Upper lobe of left lung (tissue), 4 donors: ENCODE measurements around the gene MLLT6.

Source experiments
- POLR2AphosphoS5 ChIP-seq, 2 donors: sonication (generic); formaldehyde crosslinking; IDR thresholded peaks; one replicate each; pipeline ENCODE4 v1.5.1; 2017; ENCODE audit warnings: antibody characterized with exemption in 2 of 2
- TF ChIP-seq, protein P1 (sequence below), 6 experiments: fragments of 450-650 bp in 4 of 6; fragments of 200-600 bp in 2 of 6; sonication (generic) in 2 of 6; IDR thresholded peaks; one replicate each; pipeline ENCODE4 v1.5.1; 2016 to 2019; ENCODE audit warnings: antibody characterized with exemption in 6 of 6

DNA sequence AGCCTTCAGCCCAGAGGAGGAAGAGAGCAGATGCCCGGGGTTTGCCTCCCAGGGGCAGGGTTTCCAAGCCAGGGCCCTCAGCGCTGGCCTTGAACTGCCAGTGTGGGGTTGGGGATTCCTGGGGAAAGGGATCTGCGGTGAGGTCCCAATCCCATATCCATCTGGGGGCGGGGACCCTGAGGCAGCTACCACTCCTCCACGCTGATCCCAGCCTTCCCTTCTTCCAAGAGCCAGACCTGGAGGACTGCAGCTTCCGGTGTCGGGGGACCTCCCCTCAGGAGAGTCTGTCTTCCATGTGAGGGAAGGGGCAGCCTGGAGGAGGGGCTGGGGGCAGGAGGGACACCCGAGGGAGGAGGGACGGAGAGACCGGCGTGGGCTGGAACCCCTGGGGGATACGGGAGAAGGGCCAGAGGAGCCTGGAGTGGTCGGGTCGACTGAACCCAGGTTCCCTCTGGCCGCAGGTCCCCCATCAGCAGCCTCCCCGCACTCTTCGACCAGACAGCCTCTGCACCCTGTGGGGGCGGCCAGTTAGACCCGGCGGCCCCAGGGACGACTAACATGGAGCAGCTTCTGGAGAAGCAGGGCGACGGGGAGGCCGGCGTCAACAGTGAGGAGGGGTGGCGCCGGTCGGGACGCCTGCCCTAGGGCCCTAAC is 14.3 kb downstream of the MLLT6 start:
- TF ChIP-seq, protein P1, sequence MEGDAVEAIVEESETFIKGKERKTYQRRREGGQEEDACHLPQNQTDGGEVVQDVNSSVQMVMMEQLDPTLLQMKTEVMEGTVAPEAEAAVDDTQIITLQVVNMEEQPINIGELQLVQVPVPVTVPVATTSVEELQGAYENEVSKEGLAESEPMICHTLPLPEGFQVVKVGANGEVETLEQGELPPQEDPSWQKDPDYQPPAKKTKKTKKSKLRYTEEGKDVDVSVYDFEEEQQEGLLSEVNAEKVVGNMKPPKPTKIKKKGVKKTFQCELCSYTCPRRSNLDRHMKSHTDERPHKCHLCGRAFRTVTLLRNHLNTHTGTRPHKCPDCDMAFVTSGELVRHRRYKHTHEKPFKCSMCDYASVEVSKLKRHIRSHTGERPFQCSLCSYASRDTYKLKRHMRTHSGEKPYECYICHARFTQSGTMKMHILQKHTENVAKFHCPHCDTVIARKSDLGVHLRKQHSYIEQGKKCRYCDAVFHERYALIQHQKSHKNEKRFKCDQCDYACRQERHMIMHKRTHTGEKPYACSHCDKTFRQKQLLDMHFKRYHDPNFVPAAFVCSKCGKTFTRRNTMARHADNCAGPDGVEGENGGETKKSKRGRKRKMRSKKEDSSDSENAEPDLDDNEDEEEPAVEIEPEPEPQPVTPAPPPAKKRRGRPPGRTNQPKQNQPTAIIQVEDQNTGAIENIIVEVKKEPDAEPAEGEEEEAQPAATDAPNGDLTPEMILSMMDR (IDR thresholded peaks at IDR 0.05): no peak
- TF ChIP-seq POLR2AphosphoS5 (IDR thresholded peaks at IDR 0.05): no peak
